Progenitor cell of endocrine pancreas (in vitro differentiated cells): ENCODE results near the gene MYBL2. TPM values are rescaled to one million over a fixed set of nuclear protein-coding genes. Genes with fewer than 3 reads are reported as not detected.

ENCODE experiments used
- DNase-seq: peaks from one replicate; pipeline ENCODE4 v3.0.0; 2021; ENCODE audit warnings: low spot score; ENCODE audit not compliant: unreplicated experiment
- H3K27ac Mint-ChIP-seq: 2 replicates; pipeline ENCODE4 v1.8.0; 2021; ENCODE audit warnings: mild to moderate bottlenecking, moderate library complexity, mixed read lengths
- H3K27me3 Mint-ChIP-seq: 2 replicates; pipeline ENCODE4 v1.8.0; 2021; ENCODE audit warnings: mixed read lengths
- H3K36me3 Mint-ChIP-seq: 2 replicates; pipeline ENCODE4 v1.8.0; 2022; ENCODE audit warnings: mixed read lengths; ENCODE audit not compliant: insufficient read depth
- H3K4me1 Mint-ChIP-seq: 2 replicates; pipeline ENCODE4 v1.8.0; 2021; ENCODE audit warnings: low read depth, mixed read lengths
- H3K4me3 Mint-ChIP-seq: 2 replicates; pipeline ENCODE4 v1.8.0; 2021; ENCODE audit warnings: low read depth, mild to moderate bottlenecking, moderate library complexity, mixed read lengths
- H3K9me3 Mint-ChIP-seq: 2 replicates; pipeline ENCODE4 v1.8.0; 2021; ENCODE audit warnings: low read depth, mixed read lengths
- CTCF ChIP-seq: fragments of 200-600 bp; sonication (generic); IDR thresholded peaks from one replicate; pipeline ENCODE4 v1.5.0; 2021; ENCODE audit warnings: antibody characterized with exemption, mild to moderate bottlenecking; ENCODE audit not compliant: unreplicated experiment
- total RNA-seq: library from RNA; stranded (reverse); gene quantifications from 2 replicates; pipeline ENCODE4 v1.2.1, GENCODE V29; 2021

The MYBL2 gene
- total RNA-seq, 1 donor from 2014 or later, result 43.3 TPM

- no peak for TF ChIP-seq CTCF
- H3K9me3 Mint-ChIP-seq, result no peaks in the 10 kb centered on the region
- DNase-seq, result no peak
- H3K4me3 Mint-ChIP-seq, result no peak overlapping the region
- no peaks in the 10 kb centered on the region for H3K36me3 Mint-ChIP-seq
- H3K4me1 Mint-ChIP-seq, result no peaks in the 10 kb centered on the region
- no peak overlapping the region for H3K27ac Mint-ChIP-seq
- peaks cover 4% of the 10 kb centered on the region for H3K27me3 Mint-ChIP-seq
These were observed 56.3 kb downstream of the MYBL2 start for GRCh38 chr20:43723186-43723585.

GRCh38 chr20:43723735-43724134 lies 56.8 kb downstream of the MYBL2 start:
- Mint-ChIP-seq H3K36me3 (no peaks in the 10 kb centered on the region), H3K9me3 (no peaks in the 10 kb centered on the region), H3K4me3 (no peak overlapping the region), H3K27ac (no peak overlapping the region), H3K4me1 (no peaks in the 10 kb centered on the region), H3K27me3 (peaks cover 4% of the 10 kb centered on the region)
- DNase-seq, result no peak
- TF ChIP-seq CTCF, result no peak

- no peaks in the 10 kb centered on the region for H3K36me3 Mint-ChIP-seq
- DNase-seq, result no peak
- H3K27me3 Mint-ChIP-seq, result peaks cover 4% of the 10 kb centered on the region
- no peak overlapping the region for H3K27ac Mint-ChIP-seq
- H3K9me3 Mint-ChIP-seq, result no peaks in the 10 kb centered on the region
- no peak overlapping the region for H3K4me3 Mint-ChIP-seq
- H3K4me1 Mint-ChIP-seq, result no peaks in the 10 kb centered on the region
- no peak for TF ChIP-seq CTCF
These were observed 57.5 kb downstream of the MYBL2 start for GRCh38 chr20:43724383-43724782.

- Mint-ChIP-seq H3K4me1 (no peaks in the 10 kb centered on the region), H3K36me3 (no peaks in the 10 kb centered on the region), H3K27ac (no peak overlapping the region), H3K27me3 (peaks cover 6% of the 10 kb centered on the region), H3K9me3 (no peaks in the 10 kb centered on the region), H3K4me3 (no peak overlapping the region)
- DNase-seq, result no peak
- TF ChIP-seq CTCF, result no peak
These were observed 58.8 kb downstream of the MYBL2 start for GRCh38 chr20:43725666-43726065.

- peaks cover 6% of the 10 kb centered on the region for H3K27me3 Mint-ChIP-seq
- no peak overlapping the region for H3K27ac Mint-ChIP-seq
- no peaks in the 10 kb centered on the region for H3K36me3 Mint-ChIP-seq
- no peak for TF ChIP-seq CTCF
- no peak for DNase-seq
- no peak overlapping the region for H3K4me3 Mint-ChIP-seq
- H3K4me1 Mint-ChIP-seq, result no peaks in the 10 kb centered on the region
- no peaks in the 10 kb centered on the region for H3K9me3 Mint-ChIP-seq
These were observed 59.4 kb downstream of the MYBL2 start for GRCh38 chr20:43726333-43726732.
